SU-DHL-6 (cell line): Measurements from ENCODE around the gene PRKD2.

Experiments used
- H2AFZ ChIP-seq: fragments of 200-600 bp; sonication (generic); 2 replicates; pipeline ENCODE4 v1.6.1; 2014; ENCODE audit warnings: low read depth, mild to moderate bottlenecking, moderate library complexity, mixed read lengths, antibody characterized with exemption, low read length; ENCODE audit not compliant: severe bottlenecking
- H3F3A ChIP-seq: fragments of 200-600 bp; shearing (Covaris generic); 2 replicates; pipeline ENCODE4 v1.6.0; 2016; ENCODE audit warnings: antibody characterized with exemption, mild to moderate bottlenecking; ENCODE audit not compliant: insufficient read depth
- H3K27ac ChIP-seq: fragments of 200-600 bp; sonication (generic); 2 replicates; pipeline ENCODE4 v1.5.1; 2016; ENCODE audit warnings: low read depth, mild to moderate bottlenecking, low read length, moderate library complexity, mixed read lengths
- H3K27me3 ChIP-seq: fragments of 200-600 bp; sonication (generic), shearing (Covaris generic); 2 replicates; pipeline ENCODE4 v1.6.0; 2014; ENCODE audit warnings: mild to moderate bottlenecking, low read length
- H3K36me3 ChIP-seq: fragments of 200-600 bp; sonication (generic); 2 replicates; pipeline ENCODE4 v1.6.1; 2014; ENCODE audit warnings: mild to moderate bottlenecking, low read length, mixed read lengths
- H3K4me2 ChIP-seq: fragments of 300-600, 200-600 bp; shearing (Covaris generic), sonication (generic); 2 replicates; pipeline ENCODE4 v1.6.0; 2014; ENCODE audit warnings: low read length, low read depth, mild to moderate bottlenecking; ENCODE audit not compliant: poor library complexity, severe bottlenecking
- H3K4me3 ChIP-seq: fragments of 200-600 bp; sonication (generic); 2 replicates; pipeline ENCODE4 v1.5.1; 2014; ENCODE audit warnings: antibody characterized with exemption, low read length, mild to moderate bottlenecking, mixed read lengths; ENCODE audit not compliant: insufficient read depth, poor library complexity, severe bottlenecking
- H3K79me2 ChIP-seq: fragments of 200-600 bp; sonication (generic); 2 replicates; pipeline ENCODE4 v1.6.1; 2014; ENCODE audit warnings: mild to moderate bottlenecking, low read length, moderate library complexity; ENCODE audit not compliant: insufficient read depth
- H3K9ac ChIP-seq: fragments of 200-600 bp; sonication (generic); 2 replicates; pipeline ENCODE4 v1.7.0; 2014; ENCODE audit warnings: mild to moderate bottlenecking, low read length
- H3K9me2 ChIP-seq: fragments of 200-600 bp; sonication (generic); replicated peaks from 2 replicates; pipeline ENCODE4 v1.6.1; 2014; ENCODE audit warnings: low read length; ENCODE audit not compliant: insufficient read depth
- H3K9me3 ChIP-seq: fragments of 200-600 bp; sonication (generic); 2 replicates; pipeline ENCODE4 v1.6.1; 2014; ENCODE audit warnings: low read length, mixed read lengths; ENCODE audit not compliant: insufficient read depth
- H4K20me1 ChIP-seq: fragments of 200-600 bp; sonication (generic); 2 replicates; pipeline ENCODE4 v1.6.1; 2014; ENCODE audit warnings: low read depth, mild to moderate bottlenecking, antibody characterized with exemption, low read length, moderate library complexity, mixed read lengths
- CTCF ChIP-seq: fragments of 200-600 bp; sonication (generic); IDR thresholded peaks from one replicate; pipeline ENCODE4 v1.5.1; 2017; ENCODE audit warnings: antibody characterized with exemption, mild to moderate bottlenecking, low read length, moderate library complexity; ENCODE audit not compliant: insufficient read depth, poor library complexity, severe bottlenecking
- EZH2phosphoT487 ChIP-seq: fragments of 200-600 bp; sonication (generic), shearing (Covaris generic); conservative IDR thresholded peaks from 2 replicates; pipeline ENCODE4 v1.6.1; 2018; ENCODE audit warnings: mild to moderate bottlenecking, antibody characterized with exemption, low read length, moderate library complexity, mixed read lengths

The PRKD2 gene

GRCh38 chr19:46728693-46729339 is 11.9 kb upstream of the PRKD2 start:
- no peak for TF ChIP-seq EZH2phosphoT487
- TF ChIP-seq CTCF: peak; percentile 95
- Histone ChIP-seq H3K4me2 (no peak overlapping the region), H3K79me2 (peaks cover 8% of the 10 kb centered on the region; the same call in 1 of the 2 replicates), H3K9me3 (no peaks in the 10 kb centered on the region), H3K36me3 (no peaks in the 10 kb centered on the region), H3F3A (no peaks in the 10 kb centered on the region), H4K20me1 (no peaks in the 10 kb centered on the region), H3K9ac (no peak overlapping the region), H2AFZ (no peak overlapping the region), H3K27ac (no peak overlapping the region), H3K27me3 (no peaks in the 10 kb centered on the region), H3K4me3 (no peak overlapping the region), H3K9me2 (no peaks in the 10 kb centered on the region)

- peaks cover 3% of the 10 kb centered on the region; the same call in 1 of the 2 replicates for H3K79me2 ChIP-seq
- no peak for TF ChIP-seq EZH2phosphoT487
- no peak for TF ChIP-seq CTCF
Measured at GRCh38 chr19:46728208-46728607, 11.3 kb upstream of the PRKD2 start.

GRCh38 chr19:46727757-46728156 is 10.8 kb upstream of the PRKD2 start:
- Histone ChIP-seq H3K9me2 (no peaks in the 10 kb centered on the region), H3K27ac (no peak overlapping the region), H4K20me1 (no peaks in the 10 kb centered on the region), H3K9me3 (no peaks in the 10 kb centered on the region), H3K4me2 (no peak overlapping the region), H3F3A (no peaks in the 10 kb centered on the region), H3K36me3 (no peaks in the 10 kb centered on the region), H3K27me3 (no peaks in the 10 kb centered on the region), H2AFZ (no peak overlapping the region), H3K9ac (no peak overlapping the region), H3K79me2 (no peaks in the 10 kb centered on the region; the same call in 1 of the 2 replicates), H3K4me3 (no peak overlapping the region)
- TF ChIP-seq CTCF (no peak), EZH2phosphoT487 (no peak)

More at GRCh38 chr19:46728208-46728607, 11.3 kb upstream of the PRKD2 start:
- Histone ChIP-seq H3K36me3 (no peaks in the 10 kb centered on the region), H2AFZ (no peak overlapping the region), H3K9me2 (no peaks in the 10 kb centered on the region), H3K4me3 (no peak overlapping the region), H3K27ac (no peak overlapping the region), H3F3A (no peaks in the 10 kb centered on the region), H4K20me1 (no peaks in the 10 kb centered on the region), H3K27me3 (no peaks in the 10 kb centered on the region), H3K9me3 (no peaks in the 10 kb centered on the region), H3K4me2 (no peak overlapping the region), H3K9ac (no peak overlapping the region)
